ENCODE results near the gene ARSG.
A peak's percentile ranks its signal among the peaks of the same experiment; 100 is the strongest.

ARSG gene

DNA sequence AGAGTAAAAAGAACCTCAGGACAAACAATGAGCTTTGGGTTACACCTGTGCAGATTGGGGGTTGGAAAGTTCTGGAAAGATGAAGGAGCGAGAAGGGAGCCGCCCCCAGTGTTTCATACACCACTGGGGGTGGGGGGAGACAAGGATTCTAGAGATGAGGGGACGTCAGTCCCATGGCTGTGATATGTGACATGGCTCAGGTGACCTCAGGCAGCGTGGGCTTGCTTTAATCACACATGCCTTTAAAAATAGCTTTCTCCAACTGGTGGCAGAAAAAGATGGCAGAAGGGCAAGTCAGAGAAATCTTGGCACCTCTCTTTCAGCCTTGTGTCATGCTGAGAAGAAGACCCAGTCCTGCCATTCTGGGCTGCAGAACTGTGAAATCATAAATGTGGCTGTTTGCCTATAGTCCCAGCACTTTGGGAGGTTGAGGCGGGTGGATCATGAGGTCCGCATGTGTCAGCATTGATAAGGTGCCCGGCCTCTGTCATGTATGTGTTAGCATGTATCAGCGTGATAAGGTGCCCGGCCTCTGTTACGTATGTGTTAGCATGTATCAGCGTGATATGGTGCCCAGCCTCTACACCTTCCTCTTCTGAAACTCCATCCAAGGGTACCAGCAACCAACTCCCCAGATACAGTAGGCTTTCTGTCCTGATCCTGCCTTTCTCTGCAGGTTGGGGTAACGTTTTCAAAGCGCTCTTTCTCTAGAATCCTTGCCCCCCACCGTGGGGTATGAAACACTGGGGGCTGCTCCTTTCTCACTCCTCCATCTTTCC lies 141.0 kb downstream of the ARSG start:
- DNase-seq, result no peak

GRCh38 chr17:68433211-68433610 lies 141.9 kb downstream of the ARSG start:
- DNase-seq, result no peak

DNA sequence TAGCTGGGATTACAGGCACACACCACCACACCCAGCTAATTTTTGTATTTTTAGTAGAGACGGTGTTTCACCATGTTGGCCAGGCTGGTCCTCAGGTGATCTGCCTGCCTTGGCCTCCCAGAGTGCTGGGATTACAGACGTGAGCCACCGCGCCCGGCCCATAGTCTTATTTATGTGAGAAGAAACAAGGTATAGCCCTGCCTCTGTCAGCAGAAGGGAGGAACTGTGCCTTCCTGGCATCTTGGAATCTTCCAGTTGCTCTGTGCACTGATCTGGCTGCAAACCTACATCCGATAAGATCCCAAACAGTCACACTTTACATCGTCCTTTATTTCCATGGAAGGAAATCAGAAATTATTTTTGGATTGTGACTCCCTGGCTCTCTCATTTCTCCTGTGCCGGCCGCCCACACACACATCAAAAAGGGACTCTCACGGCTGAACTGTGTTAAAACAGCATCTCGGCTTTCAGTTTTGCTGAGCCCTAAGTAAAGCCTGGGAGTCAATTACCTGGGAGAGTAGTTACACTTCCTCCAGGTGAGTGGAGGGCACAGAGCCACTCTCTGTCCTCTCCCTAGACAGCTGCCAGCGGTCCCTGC lies 142.7 kb downstream of the ARSG start:
- DNase-seq, result no peak

GRCh38 chr17:68435361-68435760 lies 144.1 kb downstream of the ARSG start:
- DNase-seq, result no peak

- DNase-seq, result peak; percentile 70
Observed at GRCh38 chr17:68435876-68436842, 144.9 kb downstream of the ARSG start.

GRCh38 chr17:68437979-68438822 lies 146.9 kb downstream of the ARSG start:
- no peak for DNase-seq

GRCh38 chr17:68439656-68440290 lies 148.5 kb downstream of the ARSG start:
- DNase-seq, result no peak

DNA sequence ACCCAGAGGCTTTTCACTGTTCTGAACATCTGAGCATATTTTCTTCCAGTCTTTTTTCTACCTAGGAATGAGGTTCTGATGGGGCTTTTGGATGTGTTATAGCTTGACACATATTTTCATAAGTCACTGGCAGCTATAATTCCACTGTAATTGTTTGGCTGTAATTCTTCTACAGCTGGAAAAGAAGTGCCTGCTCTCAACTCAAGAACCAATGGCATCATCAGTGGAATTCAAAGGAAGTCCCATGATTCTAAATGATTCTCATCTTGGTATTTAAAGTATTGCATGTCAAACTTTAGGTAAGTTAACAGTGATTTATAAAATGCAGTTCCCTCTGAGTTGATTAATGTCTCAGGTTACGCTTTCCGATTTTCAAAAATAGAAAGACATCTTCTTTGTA lies 149.2 kb downstream of the ARSG start:
- DNase-seq, result no peak

- DNase-seq, result no peak
Observed at GRCh38 chr17:68441070-68441770, 149.9 kb downstream of the ARSG start.

DNA sequence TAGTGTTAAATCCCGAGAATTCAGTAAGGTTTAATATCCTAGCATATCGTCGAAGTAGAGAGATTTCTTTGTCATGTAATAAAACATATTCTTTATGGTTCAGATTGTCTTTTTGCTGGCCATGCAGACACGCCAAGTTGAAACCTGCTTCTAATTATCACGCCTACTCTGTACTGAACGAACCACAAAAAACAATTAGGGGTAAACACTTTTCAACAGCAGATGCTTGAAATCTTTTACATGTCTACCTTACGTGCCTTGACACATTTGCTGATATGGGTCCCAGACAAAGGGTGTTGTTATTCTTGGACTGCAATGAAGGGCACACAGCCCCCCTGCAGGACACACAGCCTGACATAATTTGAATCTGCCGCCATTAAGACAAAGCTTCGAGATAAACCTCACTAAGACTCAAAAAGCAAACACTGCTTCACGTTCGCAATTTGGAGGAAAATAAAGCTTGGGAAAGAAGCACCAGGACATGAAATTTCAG lies 152.7 kb downstream of the ARSG start:
- no peak for DNase-seq

- no peak for DNase-seq
Observed at GRCh38 chr17:68445671-68446070, 154.4 kb downstream of the ARSG start.

DNA sequence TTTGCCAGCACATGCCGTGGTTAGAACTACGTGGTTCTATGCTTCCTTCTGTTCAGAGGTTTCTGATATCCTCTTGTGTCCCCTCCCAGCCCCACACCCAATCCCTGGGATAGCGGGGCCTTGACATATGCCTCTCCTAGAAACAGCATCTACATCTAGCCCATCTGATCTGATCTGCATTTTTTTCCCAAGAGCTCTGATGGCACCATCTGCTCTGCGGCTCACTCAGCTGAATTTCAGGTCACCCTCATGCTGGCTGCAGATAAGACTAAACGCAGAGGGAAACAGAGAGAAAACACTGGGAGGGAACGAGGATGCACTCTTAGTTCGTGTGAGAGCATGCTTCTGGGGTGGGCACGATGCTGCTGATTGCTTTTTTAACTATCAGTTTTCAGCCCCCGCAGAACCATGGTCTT lies 155.3 kb downstream of the ARSG start:
- DNase-seq, result no peak

GRCh38 chr17:68449021-68449739 lies 157.9 kb downstream of the ARSG start:
- no peak for DNase-seq

- no peak for DNase-seq
Observed at GRCh38 chr17:68450391-68450790, 159.1 kb downstream of the ARSG start.

GRCh38 chr17:68450801-68451200 lies 159.5 kb downstream of the ARSG start:
- DNase-seq, result no peak

DNA sequence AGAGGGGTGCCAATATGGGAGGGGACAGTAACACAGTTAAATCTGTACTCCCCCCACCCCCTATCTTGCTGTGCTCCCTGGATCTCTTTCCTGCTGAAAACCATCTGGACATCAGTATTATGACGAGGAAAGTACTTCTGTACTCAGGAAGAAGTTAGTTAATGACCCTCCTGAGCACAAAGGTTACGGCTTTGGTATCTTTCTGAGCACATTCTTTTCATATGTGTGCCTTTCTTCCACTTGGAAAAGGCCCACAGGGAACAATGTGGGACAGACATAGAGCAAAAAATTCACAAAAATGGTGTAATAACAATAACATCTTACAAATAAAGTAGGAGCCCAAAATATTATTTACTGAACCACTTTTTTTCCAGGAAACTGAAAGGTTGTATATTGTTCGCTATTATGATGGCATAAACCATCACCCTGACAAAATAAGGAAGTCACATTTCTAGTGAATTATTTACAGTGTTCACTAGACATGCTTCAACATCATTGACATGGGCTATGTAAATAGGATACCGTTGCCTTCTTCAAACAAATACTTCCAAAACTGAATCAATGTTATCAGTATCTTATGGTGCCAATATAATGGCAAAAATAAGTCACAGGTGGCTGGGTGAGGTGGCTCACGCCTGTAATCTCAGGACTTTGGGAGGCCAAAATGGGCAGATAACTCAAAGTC lies 160.5 kb downstream of the ARSG start:
- DNase-seq, result no peak

GRCh38 chr17:68452724-68453290 lies 161.5 kb downstream of the ARSG start:
- DNase-seq, result no peak

DNA sequence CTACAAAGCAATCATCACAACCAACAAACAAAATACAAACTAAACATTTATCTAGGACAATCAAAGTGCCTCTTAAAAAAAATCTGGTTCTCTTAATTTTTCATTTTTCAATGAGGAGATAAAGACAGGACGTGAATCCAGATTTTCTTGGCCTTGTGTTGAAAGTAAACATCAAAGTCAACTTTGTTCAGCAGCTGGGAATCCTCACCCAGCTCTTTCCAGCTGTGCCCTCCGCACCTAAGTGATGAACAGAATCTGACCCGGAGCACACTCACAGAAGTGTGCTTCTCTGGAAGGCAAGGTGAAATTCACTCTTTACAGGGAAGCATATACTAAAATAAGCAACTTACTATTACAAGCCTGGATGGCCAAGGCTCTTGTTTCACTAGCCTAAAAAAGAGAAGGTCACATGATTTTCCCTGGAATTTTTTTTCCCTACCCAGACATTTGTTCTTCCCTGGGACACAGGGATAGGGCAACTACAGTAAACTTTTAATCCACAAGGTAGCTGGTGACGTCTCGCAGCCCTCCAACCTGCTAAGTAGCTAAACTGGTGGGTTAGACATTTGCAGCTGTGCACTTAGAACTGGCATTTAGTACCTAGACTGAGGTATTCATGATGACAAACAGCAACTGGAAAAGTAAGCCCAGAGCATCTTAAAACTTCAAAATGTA lies 162.8 kb downstream of the ARSG start:
- DNase-seq, result no peak

- DNase-seq, result peak; percentile 87
Observed at GRCh38 chr17:68455901-68456338, 164.6 kb downstream of the ARSG start.

All from NCI-H2081 treated with DMSO at 0.1 percent for 48 hours (cell line).